Osteocyte (in vitro differentiated cells): ENCODE results near the gene TUBGCP2. TPM values are rescaled to one million over a fixed set of nuclear protein-coding genes. Genes with fewer than 3 reads are reported as not detected.

Experiments
- DNase-seq: peaks from one replicate; pipeline ENCODE4 v3.0.0; 2021; ENCODE audit warnings: mixed read lengths; ENCODE audit not compliant: unreplicated experiment; ENCODE audit errors: extremely low spot score
- H3K27ac Mint-ChIP-seq: one replicate; pipeline ENCODE4 v1.8.0; 2021; ENCODE audit warnings: mild to moderate bottlenecking, mixed read lengths; ENCODE audit not compliant: unreplicated experiment
- H3K27me3 Mint-ChIP-seq: one replicate; pipeline ENCODE4 v1.8.0; 2021; ENCODE audit warnings: mixed read lengths; ENCODE audit not compliant: unreplicated experiment
- H3K36me3 Mint-ChIP-seq: one replicate; pipeline ENCODE4 v1.8.0; 2021; ENCODE audit warnings: mixed read lengths; ENCODE audit not compliant: unreplicated experiment
- H3K4me1 Mint-ChIP-seq: one replicate; pipeline ENCODE4 v1.8.0; 2021; ENCODE audit warnings: mixed read lengths; ENCODE audit not compliant: unreplicated experiment
- H3K4me3 Mint-ChIP-seq: one replicate; pipeline ENCODE4 v1.8.0; 2021; ENCODE audit warnings: mild to moderate bottlenecking, moderate library complexity, mixed read lengths; ENCODE audit not compliant: unreplicated experiment
- H3K9me3 Mint-ChIP-seq: one replicate; pipeline ENCODE4 v1.8.0; 2021; ENCODE audit warnings: mixed read lengths; ENCODE audit not compliant: unreplicated experiment
- CTCF ChIP-seq: fragments of 200-600 bp; sonication (generic); IDR thresholded peaks from 2 replicates; pipeline ENCODE4 v1.5.0; 2021; ENCODE audit warnings: antibody characterized with exemption, mild to moderate bottlenecking, moderate library complexity
- total RNA-seq: library from RNA; stranded (reverse); gene quantifications from 2 replicates; pipeline ENCODE4 v1.2.1, GENCODE V29; 2021

The TUBGCP2 gene
- total RNA-seq, 1 donor from 2014 or later, result 75.2 TPM

DNA sequence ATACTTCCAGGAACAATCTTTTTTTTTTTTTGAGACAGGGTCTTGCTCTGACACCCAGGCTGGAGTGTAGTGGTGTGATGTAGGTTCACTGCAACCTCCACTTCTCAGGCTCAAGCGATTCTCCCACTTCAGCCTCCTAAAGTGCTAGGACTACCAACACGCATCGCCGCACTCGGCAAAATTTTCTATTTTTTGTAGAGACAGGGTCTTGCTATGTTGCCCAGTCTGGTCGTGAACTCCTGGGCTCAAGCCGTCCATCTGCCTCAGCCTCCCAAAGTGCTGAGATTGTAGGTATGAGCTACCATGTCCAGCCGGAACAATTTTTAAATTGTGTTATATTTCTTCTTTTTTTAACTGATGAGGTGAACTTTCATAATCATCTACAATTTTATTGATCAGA lies 2.1 kb upstream of the TUBGCP2 start:
- Mint-ChIP-seq H3K4me3 (peak overlapping the region; percentile 22), H3K9me3 (no peaks in the 10 kb centered on the region)
- no peak for TF ChIP-seq CTCF

DNA sequence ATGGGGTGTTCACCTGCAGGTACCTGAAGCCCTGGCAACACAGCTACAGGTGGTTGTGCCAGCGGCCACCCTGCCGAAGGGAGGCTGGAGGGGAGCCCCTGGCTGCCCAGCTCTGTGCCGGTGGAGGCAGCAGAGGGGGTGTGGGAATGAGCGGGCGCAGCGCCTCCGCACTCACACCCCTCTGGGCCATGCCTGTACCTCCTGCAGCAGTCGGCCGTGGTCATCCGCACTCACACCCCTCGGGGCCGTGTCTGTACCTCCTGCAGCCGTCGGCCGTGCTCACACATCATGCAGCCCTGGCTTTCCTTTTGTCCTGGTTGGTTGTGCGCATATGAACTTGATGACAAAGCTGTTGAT lies 1.7 kb upstream of the TUBGCP2 start:
- Mint-ChIP-seq H3K9me3 (no peaks in the 10 kb centered on the region), H3K4me1 (peaks cover 16% of the 10 kb centered on the region), H3K27me3 (no peaks in the 10 kb centered on the region), H3K36me3 (peaks cover 12% of the 10 kb centered on the region), H3K4me3 (peak overlapping the region; percentile 22), H3K27ac (no peak overlapping the region)
- DNase-seq, result no peak
- TF ChIP-seq CTCF, result no peak

More for the DNA sequence above, 2.1 kb upstream of the TUBGCP2 start:
- no peak for DNase-seq
- Mint-ChIP-seq H3K4me1 (peaks cover 14% of the 10 kb centered on the region), H3K27me3 (no peaks in the 10 kb centered on the region), H3K27ac (no peak overlapping the region), H3K36me3 (peaks cover 10% of the 10 kb centered on the region)

GRCh38 chr10:133309720-133310398 lies 1.2 kb upstream of the TUBGCP2 start:
- H3K27ac Mint-ChIP-seq, result no peak overlapping the region
- no peaks in the 10 kb centered on the region for H3K9me3 Mint-ChIP-seq
- H3K4me3 Mint-ChIP-seq, result peak overlapping the region; percentile 42

GRCh38 chr10:133309100-133309719 lies 538 bp upstream of the TUBGCP2 start:
- Mint-ChIP-seq H3K27me3 (no peaks in the 10 kb centered on the region), H3K27ac (no peak overlapping the region), H3K36me3 (peaks cover 13% of the 10 kb centered on the region)

More at GRCh38 chr10:133309720-133310398, 1.2 kb upstream of the TUBGCP2 start:
- Mint-ChIP-seq H3K36me3 (peaks cover 13% of the 10 kb centered on the region), H3K4me1 (peaks cover 17% of the 10 kb centered on the region), H3K27me3 (no peaks in the 10 kb centered on the region)
- TF ChIP-seq CTCF, result no peak
- DNase-seq, result no peak

More at GRCh38 chr10:133309100-133309719, 538 bp upstream of the TUBGCP2 start:
- Mint-ChIP-seq H3K9me3 (no peaks in the 10 kb centered on the region), H3K4me3 (peak overlapping the region; percentile 68), H3K4me1 (peaks cover 17% of the 10 kb centered on the region)
- peak; percentile 97 for DNase-seq
- no peak for TF ChIP-seq CTCF
